GM12801 (cell line): Measurements from ENCODE around the gene PPP1R9A.

Experiments used
- TF ChIP-seq, protein P1 (sequence below): IDR thresholded peaks from one replicate; pipeline ENCODE4 v1.5.1; 2011; ENCODE audit warnings: control low read depth; ENCODE audit not compliant: insufficient read length; ENCODE audit errors: extremely low read depth

Gene PPP1R9A

DNA sequence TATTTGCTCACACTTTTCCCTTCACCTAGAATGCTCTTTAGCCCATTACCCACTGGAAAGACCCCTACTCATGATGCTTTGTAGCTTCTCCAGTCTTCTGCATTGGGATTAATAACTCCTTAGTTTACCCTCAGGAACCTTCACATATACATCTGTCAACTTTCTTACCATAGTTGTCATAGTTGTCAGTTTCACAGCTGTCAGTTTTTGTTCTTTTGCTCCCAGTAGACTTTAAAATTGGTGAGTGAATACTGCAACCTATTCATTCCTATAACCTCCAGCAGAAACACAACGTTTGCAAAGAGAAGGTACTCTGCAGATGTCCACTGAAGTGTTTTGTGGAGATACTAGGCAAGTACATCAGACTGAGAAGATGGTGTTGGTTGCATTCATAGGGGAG is 414.3 kb downstream of the PPP1R9A start:
- TF ChIP-seq, protein P1, sequence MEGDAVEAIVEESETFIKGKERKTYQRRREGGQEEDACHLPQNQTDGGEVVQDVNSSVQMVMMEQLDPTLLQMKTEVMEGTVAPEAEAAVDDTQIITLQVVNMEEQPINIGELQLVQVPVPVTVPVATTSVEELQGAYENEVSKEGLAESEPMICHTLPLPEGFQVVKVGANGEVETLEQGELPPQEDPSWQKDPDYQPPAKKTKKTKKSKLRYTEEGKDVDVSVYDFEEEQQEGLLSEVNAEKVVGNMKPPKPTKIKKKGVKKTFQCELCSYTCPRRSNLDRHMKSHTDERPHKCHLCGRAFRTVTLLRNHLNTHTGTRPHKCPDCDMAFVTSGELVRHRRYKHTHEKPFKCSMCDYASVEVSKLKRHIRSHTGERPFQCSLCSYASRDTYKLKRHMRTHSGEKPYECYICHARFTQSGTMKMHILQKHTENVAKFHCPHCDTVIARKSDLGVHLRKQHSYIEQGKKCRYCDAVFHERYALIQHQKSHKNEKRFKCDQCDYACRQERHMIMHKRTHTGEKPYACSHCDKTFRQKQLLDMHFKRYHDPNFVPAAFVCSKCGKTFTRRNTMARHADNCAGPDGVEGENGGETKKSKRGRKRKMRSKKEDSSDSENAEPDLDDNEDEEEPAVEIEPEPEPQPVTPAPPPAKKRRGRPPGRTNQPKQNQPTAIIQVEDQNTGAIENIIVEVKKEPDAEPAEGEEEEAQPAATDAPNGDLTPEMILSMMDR: no peak

DNA sequence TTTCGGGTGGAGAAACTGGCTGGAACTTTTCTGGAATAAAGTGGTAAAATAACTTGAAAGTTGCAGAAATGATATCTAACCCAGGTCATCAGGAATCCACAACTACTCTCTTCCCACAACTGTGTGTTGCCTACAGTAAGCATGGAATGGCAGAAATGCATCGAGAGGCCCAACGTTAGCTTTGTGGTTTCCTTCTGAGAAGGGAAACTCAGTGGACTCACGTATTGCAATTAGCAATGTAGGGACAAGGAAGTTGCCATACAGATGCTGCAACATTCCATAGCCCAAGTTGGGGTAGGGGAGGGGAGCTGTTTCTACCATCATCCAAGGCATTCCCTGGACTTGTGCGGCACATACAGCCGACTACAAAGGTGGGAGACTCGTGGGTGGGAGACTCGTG is 415.0 kb downstream of the PPP1R9A start:
- TF ChIP-seq, protein P1: no peak

DNA sequence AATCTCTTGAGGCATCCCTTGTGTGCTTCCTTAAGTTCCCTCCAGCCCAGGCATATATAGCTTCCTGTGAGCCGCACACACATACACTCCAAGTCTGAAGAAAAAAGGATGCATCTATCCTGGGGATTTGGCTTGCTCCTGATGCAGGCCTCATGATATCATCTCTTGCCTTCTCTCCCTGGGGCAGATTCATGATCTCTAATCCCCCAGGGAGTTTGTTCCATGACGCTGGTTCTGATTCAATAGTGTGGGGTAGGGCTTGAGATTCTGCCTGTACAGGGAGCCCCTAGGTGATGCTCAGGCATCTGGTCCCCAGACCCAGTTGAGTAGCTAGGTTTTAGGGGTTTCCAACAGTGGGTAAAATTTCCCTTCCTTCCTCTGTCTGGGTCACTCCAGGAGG is 415.5 kb downstream of the PPP1R9A start:
- TF ChIP-seq, protein P1: no peak

DNA sequence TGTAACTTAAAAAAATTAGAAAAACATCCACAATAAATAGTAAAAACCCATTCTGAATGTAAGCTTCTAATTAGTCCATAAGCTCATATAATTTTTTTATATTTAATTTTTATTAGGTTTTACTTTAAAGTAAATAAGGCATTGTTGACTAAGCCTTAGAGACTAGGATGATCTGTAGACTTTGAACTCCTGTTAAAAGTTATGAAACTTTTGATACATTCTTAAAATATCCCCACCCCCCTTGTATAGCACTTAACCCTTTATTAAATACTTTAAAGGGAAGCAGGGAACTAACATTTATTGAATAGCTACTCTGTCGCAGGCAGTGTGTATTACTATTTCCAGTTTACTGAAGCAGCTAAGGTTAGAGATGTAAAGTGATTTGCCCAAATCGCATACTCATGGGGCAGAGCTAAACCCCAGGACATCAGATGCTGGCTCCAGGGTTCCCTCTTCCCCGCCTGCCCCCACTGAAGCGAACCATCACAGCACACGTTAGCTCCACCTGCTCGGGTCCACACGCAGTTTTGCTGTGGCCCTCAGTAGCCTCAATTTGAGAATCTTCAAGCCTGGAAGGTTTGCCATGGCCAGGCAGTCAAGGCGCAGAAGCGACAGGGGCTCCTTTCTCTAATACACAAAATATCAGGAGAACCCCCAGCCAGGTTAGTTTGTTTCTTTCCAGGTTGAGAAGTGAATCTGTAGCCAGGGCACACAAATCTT is 416.2 kb downstream of the PPP1R9A start:
- TF ChIP-seq, protein P1: no peak

DNA sequence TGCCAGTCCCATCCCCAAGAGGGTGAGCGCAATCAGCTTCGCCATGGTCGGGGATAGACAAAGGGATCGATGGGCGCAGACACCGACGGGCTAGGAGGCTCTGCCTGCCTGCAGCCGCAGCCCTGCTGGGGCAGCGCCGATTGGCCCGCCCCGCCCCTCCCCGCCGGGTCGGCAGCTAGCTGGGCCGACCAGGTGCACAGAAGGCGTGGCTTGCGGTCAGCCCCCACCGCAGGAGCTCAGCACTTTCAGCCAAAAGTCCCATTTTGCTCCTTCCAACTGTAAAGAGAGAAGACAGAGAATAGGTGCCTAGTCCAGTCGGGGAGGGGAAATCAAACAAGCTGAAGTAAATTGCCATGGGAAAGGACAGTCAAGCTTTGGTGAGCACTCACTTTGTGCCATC is 417.0 kb downstream of the PPP1R9A start, which contains the start of gene PON1:
Gene PON1, minus strand, starts transcription at position 102 of the 400 bp plus-strand sequence. Its CDS starts 57 bp downstream, at position 45.
- TF ChIP-seq, protein P1: no peak

DNA sequence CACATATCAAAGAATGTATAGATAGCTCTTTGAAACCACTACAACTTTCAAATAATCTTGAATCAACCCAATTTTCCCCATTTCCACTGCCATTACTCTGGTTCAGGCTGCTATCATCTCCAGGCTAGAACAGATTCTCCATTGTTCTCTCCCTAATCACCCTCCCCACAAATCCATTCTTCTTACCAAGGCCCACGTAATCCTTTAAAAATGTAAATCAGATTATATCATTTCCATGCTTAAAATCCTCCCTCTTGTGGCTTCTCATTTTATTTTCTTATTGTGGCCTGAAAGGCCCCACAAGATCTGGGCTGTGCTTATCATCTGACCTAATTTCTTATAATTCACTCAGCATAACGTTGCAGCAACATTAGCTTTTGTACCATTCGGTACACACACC is 420.0 kb downstream of the PPP1R9A start:
- TF ChIP-seq, protein P1: no peak

DNA sequence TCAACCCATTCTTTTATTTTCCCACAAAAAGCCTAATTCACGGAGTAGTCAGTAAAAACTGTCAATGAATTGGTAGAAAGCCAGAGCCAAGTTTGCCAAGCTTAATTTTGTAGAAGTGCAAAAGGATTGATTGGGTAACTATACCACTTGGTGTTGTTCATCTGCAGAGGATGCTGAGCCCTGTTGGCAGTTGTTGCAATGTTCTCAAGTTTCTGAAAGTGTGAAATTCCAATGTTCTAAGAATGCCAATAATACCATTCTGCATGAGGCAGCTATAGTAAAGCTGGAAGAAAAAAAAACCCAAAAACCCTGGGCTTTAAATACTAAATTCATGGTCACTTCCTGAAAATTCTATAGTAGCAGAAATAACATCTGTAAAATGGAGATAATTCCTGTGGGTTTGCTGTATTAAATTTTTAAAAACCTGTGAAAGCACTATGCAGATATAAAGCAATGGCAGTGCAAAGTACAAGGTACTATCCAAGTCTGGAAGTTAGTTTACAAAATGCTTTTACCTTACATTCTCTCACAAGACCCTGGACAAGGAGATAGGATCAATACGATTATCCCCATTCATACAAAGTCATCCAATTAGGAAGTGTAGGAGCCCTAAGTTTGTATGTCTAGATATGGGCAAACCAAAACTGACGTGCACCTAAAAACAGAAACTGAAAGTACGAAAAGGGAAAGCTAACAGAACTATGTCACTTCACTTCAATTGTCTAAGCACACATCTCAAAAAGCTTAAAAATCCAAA is 423.0 kb downstream of the PPP1R9A start:
- TF ChIP-seq, protein P1: no peak
